ENCODE measurements around the gene VPS26B.
"Not testable (repeated sequence)": the region's sequence is repeated elsewhere in the genome, so short reads cannot be mapped to it uniquely, and the experiment has no call there.

VPS26B gene

GRCh38 chr11:134253188-134253993, 28.9 kb downstream of the VPS26B start, which contains the start of the genes ACAD8 and THYN1:
Gene ACAD8 (plus strand): TSS chr11:134253568. CDS start chr11:134253601, 33 bp downstream.
Gene THYN1 (minus strand): TSS chr11:134253352. CDS start chr11:134252882, 470 bp downstream.
- H3K4me3 ChIP-seq (ENCODE audit: low read length): peak within 1 kb of the TSS; percentile 84

GRCh38 chr11:134254433-134255183, 30.1 kb downstream of the VPS26B start:
- DNase-seq (ENCODE audit: low read depth, low spot score): no peak

More at GRCh38 chr11:134253188-134253993, 28.9 kb downstream of the VPS26B start, which contains the start of the genes ACAD8 and THYN1:
- peak; percentile 98 for DNase-seq (ENCODE audit: low read depth, low spot score)

GRCh38 chr11:134255184-134255561, 30.7 kb downstream of the VPS26B start:
- not testable (repeated sequence) for H3K4me3 ChIP-seq (ENCODE audit: low read length); DNase-seq (ENCODE audit: low read depth, low spot score)

More at GRCh38 chr11:134254433-134255183, 30.1 kb downstream of the VPS26B start:
- H3K4me3 ChIP-seq (ENCODE audit: low read length): peak overlapping the region; percentile 84

GRCh38 chr11:134257101-134257500, 32.6 kb downstream of the VPS26B start:
- no peak for DNase-seq (ENCODE audit: low read depth, low spot score)
- no peak overlapping the region for H3K4me3 ChIP-seq (ENCODE audit: low read length)

- no peak for DNase-seq (ENCODE audit: low read depth, low spot score)
- H3K4me3 ChIP-seq (ENCODE audit: low read length): no peak overlapping the region
These were observed 34.1 kb downstream of the VPS26B start for GRCh38 chr11:134258577-134258976.

GRCh38 chr11:134260503-134260902, 36.0 kb downstream of the VPS26B start:
- peak; percentile 72 for DNase-seq (ENCODE audit: low read depth, low spot score)
- H3K4me3 ChIP-seq (ENCODE audit: low read length): peak overlapping the region; percentile 3

- H3K4me3 ChIP-seq (ENCODE audit: low read length): no peak overlapping the region
- no peak for DNase-seq (ENCODE audit: low read depth, low spot score)
These were observed 36.5 kb downstream of the VPS26B start for GRCh38 chr11:134260983-134261382.

GRCh38 chr11:134261626-134262488, 37.4 kb downstream of the VPS26B start:
- no peak overlapping the region; the same call in 1 of the 2 replicates for H3K4me3 ChIP-seq (ENCODE audit: low read length)
- DNase-seq (ENCODE audit: low read depth, low spot score): peak; percentile 76

GRCh38 chr11:134264966-134265764, 40.7 kb downstream of the VPS26B start:
- no peak overlapping the region for H3K4me3 ChIP-seq (ENCODE audit: low read length)
- no peak for DNase-seq (ENCODE audit: low read depth, low spot score)

- H3K4me3 ChIP-seq (ENCODE audit: low read length): no peak overlapping the region
- DNase-seq (ENCODE audit: low read depth, low spot score): no peak
These were observed 42.0 kb downstream of the VPS26B start for GRCh38 chr11:134266440-134266839.

GRCh38 chr11:134266841-134267251, 42.4 kb downstream of the VPS26B start:
- H3K4me3 ChIP-seq (ENCODE audit: low read length): no peak overlapping the region
- no peak for DNase-seq (ENCODE audit: low read depth, low spot score)

- DNase-seq (ENCODE audit: low read depth, low spot score): no peak
- no peak overlapping the region for H3K4me3 ChIP-seq (ENCODE audit: low read length)
These were observed 43.0 kb downstream of the VPS26B start for GRCh38 chr11:134267461-134267860.

- no peak overlapping the region for H3K4me3 ChIP-seq (ENCODE audit: low read length)
- no peak for DNase-seq (ENCODE audit: low read depth, low spot score)
These were observed 43.5 kb downstream of the VPS26B start for GRCh38 chr11:134267966-134268365.

GRCh38 chr11:134270250-134270714, 45.8 kb downstream of the VPS26B start:
- peak; percentile 99 for DNase-seq (ENCODE audit: low read depth, low spot score)
- H3K4me3 ChIP-seq (ENCODE audit: low read length): peak overlapping the region; percentile 29

GRCh38 chr11:134271978-134272377, 47.5 kb downstream of the VPS26B start:
- no peak for DNase-seq (ENCODE audit: low read depth, low spot score)
- H3K4me3 ChIP-seq (ENCODE audit: low read length): no peak overlapping the region

- peak overlapping the region; percentile 97 for H3K4me3 ChIP-seq (ENCODE audit: low read length)
- DNase-seq (ENCODE audit: low read depth, low spot score): no peak
These were observed 48.2 kb downstream of the VPS26B start for GRCh38 chr11:134272381-134273316.

- DNase-seq (ENCODE audit: low read depth, low spot score): no peak
- H3K4me3 ChIP-seq (ENCODE audit: low read length): peak overlapping the region; percentile 97
These were observed 48.8 kb downstream of the VPS26B start for GRCh38 chr11:134273317-134273712.

All from Jurkat, Clone E6-1 (cell line).